ENCODE results near the gene VTCN1. TPM values are rescaled to one million over a fixed set of nuclear protein-coding genes. Genes with fewer than 3 reads are reported as not detected.

Gene VTCN1
- polyA plus RNA-seq, 1 donor from 2014 or later, result 2.1 TPM

GRCh38 chr1:117123274-117123673 is 87.5 kb downstream of the VTCN1 start:
- H3K27ac ChIP-seq (ENCODE audit: low read length), result no peak overlapping the region
- no peak overlapping the region for H3K9ac ChIP-seq (ENCODE audit: low read length)
- H3K79me2 ChIP-seq (replicated peaks; ENCODE audit: insufficient read depth, low read length), result no peaks in the 10 kb centered on the region
- H3K4me2 ChIP-seq (ENCODE audit: low read length), result no peak overlapping the region
- no peaks in the 10 kb centered on the region for H3K9me3 ChIP-seq (ENCODE audit: low read length)
- no peaks in the 10 kb centered on the region for H3K27me3 ChIP-seq (ENCODE audit: insufficient read depth, low read depth, low read length)
- H3K9me2 ChIP-seq (ENCODE audit: insufficient read depth, low read length), result no peaks in the 10 kb centered on the region
- H3K4me3 ChIP-seq (ENCODE audit: low read length), result no peak overlapping the region
- no peaks in the 10 kb centered on the region for H3K36me3 ChIP-seq (ENCODE audit: insufficient read depth, low read length)
- no peak overlapping the region for H2AFZ ChIP-seq (ENCODE audit: low read depth, low read length)
- no peaks in the 10 kb centered on the region for H3F3A ChIP-seq (ENCODE audit: insufficient read depth, low read length, poor library complexity, severe bottlenecking)
- H4K20me1 ChIP-seq (ENCODE audit: insufficient read depth), result no peaks in the 10 kb centered on the region
- TF ChIP-seq SMC3 (conservative IDR thresholded peaks at IDR 0.05; ENCODE audit: poor library complexity), result no peak
- TF ChIP-seq EZH2 (IDR thresholded peaks at IDR 0.05; ENCODE audit: borderline replicate concordance, insufficient read depth, low read length, poor library complexity, severe bottlenecking), result no peak
- no peak for TF ChIP-seq REST (IDR thresholded peaks at IDR 0.05; ENCODE audit: borderline replicate concordance)
- no peak for TF ChIP-seq EP300 (conservative IDR thresholded peaks at IDR 0.05; ENCODE audit: poor library complexity, severe bottlenecking)
- TF ChIP-seq TAF1 (IDR thresholded peaks at IDR 0.05; ENCODE audit: low read depth), result no peak
- TF ChIP-seq RAD21 (conservative IDR thresholded peaks at IDR 0.05), result no peak
- TF ChIP-seq CTCF (IDR thresholded peaks at IDR 0.05; ENCODE audit: poor library complexity, severe bottlenecking), result no peak
- no peak for TF ChIP-seq MXI1 (conservative IDR thresholded peaks at IDR 0.05; ENCODE audit: poor library complexity, severe bottlenecking)
- TF ChIP-seq POLR2AphosphoS5 (IDR thresholded peaks at IDR 0.05), result no peak

- H3K4me2 ChIP-seq (ENCODE audit: low read length), result no peak overlapping the region
- H3K4me3 ChIP-seq (ENCODE audit: low read length), result peak overlapping the region; percentile 68
- no peak overlapping the region for H3K27ac ChIP-seq (ENCODE audit: low read length)
- no peak overlapping the region for H2AFZ ChIP-seq (ENCODE audit: low read depth, low read length)
- H3K9me2 ChIP-seq (ENCODE audit: insufficient read depth, low read length), result no peaks in the 10 kb centered on the region
- no peaks in the 10 kb centered on the region for H4K20me1 ChIP-seq (ENCODE audit: insufficient read depth)
- no peaks in the 10 kb centered on the region for H3K36me3 ChIP-seq (ENCODE audit: insufficient read depth, low read length)
- H3F3A ChIP-seq (ENCODE audit: insufficient read depth, low read length, poor library complexity, severe bottlenecking), result no peaks in the 10 kb centered on the region
- no peaks in the 10 kb centered on the region for H3K9me3 ChIP-seq (ENCODE audit: low read length)
- H3K79me2 ChIP-seq (replicated peaks; ENCODE audit: insufficient read depth, low read length), result no peaks in the 10 kb centered on the region
- H3K27me3 ChIP-seq (ENCODE audit: insufficient read depth, low read depth, low read length), result no peaks in the 10 kb centered on the region
- peak overlapping the region; percentile 61 for H3K9ac ChIP-seq (ENCODE audit: low read length)
- TF ChIP-seq REST (IDR thresholded peaks at IDR 0.05; ENCODE audit: borderline replicate concordance), result no peak
- TF ChIP-seq POLR2AphosphoS5 (IDR thresholded peaks at IDR 0.05), result no peak
- peak; percentile 9 for TF ChIP-seq RAD21 (conservative IDR thresholded peaks at IDR 0.05)
- TF ChIP-seq SMC3 (conservative IDR thresholded peaks at IDR 0.05; ENCODE audit: poor library complexity), result peak; percentile 3
- peak; percentile 5 for TF ChIP-seq CTCF (IDR thresholded peaks at IDR 0.05; ENCODE audit: poor library complexity, severe bottlenecking)
- TF ChIP-seq EP300 (conservative IDR thresholded peaks at IDR 0.05; ENCODE audit: poor library complexity, severe bottlenecking), result no peak
Measured at GRCh38 chr1:117122330-117123025, 88.2 kb downstream of the VTCN1 start.

All from neural cell (in vitro differentiated cells).